ENCODE results near the gene SYPL2.

Gene SYPL2

DNA sequence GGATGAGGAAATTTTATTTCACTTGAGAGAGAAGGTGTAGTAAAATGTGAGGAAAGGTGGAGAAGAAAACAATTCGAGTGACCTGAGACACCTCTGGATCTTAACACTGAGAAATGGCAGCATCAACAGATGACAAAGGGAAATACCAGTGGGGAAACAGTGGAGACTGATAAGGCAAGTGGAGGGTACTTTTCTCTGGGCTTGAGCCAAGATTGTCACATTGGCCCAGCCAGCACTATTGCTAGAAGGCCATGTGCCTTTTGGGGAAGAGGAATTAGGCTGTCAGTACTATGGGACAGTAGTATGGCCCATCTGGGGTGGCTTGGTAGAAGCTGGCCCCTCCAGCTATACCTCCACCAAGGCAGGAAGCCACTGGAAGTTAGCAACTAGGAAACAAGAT, 8.4 kb downstream of the SYPL2 start:
- H3K27ac Mint-ChIP-seq, result no peak overlapping the region
- peaks cover 86% of the 10 kb centered on the region for H3K27me3 Mint-ChIP-seq (ENCODE audit: low read depth)
- H3K4me3 Mint-ChIP-seq, result no peak overlapping the region
- H3K9me3 Mint-ChIP-seq, result no peaks in the 10 kb centered on the region
- no peaks in the 10 kb centered on the region for H3K36me3 Mint-ChIP-seq (ENCODE audit: low read depth)
- TF ChIP-seq, protein P1, sequence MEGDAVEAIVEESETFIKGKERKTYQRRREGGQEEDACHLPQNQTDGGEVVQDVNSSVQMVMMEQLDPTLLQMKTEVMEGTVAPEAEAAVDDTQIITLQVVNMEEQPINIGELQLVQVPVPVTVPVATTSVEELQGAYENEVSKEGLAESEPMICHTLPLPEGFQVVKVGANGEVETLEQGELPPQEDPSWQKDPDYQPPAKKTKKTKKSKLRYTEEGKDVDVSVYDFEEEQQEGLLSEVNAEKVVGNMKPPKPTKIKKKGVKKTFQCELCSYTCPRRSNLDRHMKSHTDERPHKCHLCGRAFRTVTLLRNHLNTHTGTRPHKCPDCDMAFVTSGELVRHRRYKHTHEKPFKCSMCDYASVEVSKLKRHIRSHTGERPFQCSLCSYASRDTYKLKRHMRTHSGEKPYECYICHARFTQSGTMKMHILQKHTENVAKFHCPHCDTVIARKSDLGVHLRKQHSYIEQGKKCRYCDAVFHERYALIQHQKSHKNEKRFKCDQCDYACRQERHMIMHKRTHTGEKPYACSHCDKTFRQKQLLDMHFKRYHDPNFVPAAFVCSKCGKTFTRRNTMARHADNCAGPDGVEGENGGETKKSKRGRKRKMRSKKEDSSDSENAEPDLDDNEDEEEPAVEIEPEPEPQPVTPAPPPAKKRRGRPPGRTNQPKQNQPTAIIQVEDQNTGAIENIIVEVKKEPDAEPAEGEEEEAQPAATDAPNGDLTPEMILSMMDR (IDR thresholded peaks at IDR 0.05; ENCODE audit: unreplicated experiment in 3 of 3), result no peak
- no peaks in the 10 kb centered on the region for H3K4me1 Mint-ChIP-seq

DNA sequence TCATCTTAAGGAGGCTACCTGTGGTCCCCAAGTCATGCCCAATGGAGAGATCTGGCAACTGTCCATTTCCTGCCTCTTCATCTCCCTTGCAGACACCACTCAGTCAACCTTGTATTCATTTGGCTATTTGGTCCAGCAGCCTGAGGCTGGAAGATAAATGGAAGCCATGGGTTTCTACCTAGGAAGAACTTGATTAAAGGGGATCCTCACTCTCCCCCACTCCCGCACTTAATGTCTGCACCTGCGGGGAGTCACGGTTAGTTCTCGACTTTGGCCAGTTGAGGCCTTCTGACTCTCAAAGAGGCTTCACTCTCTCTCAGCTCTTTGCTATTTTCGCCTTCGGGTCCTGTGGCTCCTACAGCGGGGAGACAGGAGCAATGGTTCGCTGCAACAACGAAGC, 8.9 kb downstream of the SYPL2 start:
- peaks cover 86% of the 10 kb centered on the region for H3K27me3 Mint-ChIP-seq (ENCODE audit: low read depth)
- H3K27ac Mint-ChIP-seq, result no peak overlapping the region
- no peaks in the 10 kb centered on the region for H3K36me3 Mint-ChIP-seq (ENCODE audit: low read depth)
- no peak overlapping the region for H3K4me3 Mint-ChIP-seq
- no peaks in the 10 kb centered on the region for H3K4me1 Mint-ChIP-seq
- no peaks in the 10 kb centered on the region for H3K9me3 Mint-ChIP-seq
- TF ChIP-seq, protein P1 (IDR thresholded peaks at IDR 0.05; ENCODE audit: unreplicated experiment in 3 of 3), result no peak

DNA sequence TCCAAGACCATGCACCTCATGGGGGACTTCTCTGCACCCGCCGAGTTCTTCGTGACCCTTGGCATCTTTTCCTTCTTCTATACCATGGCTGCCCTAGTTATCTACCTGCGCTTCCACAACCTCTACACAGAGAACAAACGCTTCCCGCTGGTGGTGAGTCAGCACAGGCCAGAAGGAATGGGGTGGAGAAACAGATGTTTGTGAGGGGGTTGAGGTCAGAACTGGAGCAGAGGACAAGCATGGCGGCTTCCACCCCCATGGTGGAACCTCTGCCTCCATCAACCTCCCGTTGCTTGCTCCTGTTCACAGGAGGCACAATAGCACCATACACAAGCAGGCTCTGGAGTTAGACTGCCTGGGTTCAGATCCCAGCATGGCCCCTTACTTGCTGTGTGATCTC, 10.5 kb downstream of the SYPL2 start:
- H3K9me3 Mint-ChIP-seq, result no peaks in the 10 kb centered on the region
- H3K27me3 Mint-ChIP-seq (ENCODE audit: low read depth), result peaks cover 82% of the 10 kb centered on the region
- no peak overlapping the region for H3K27ac Mint-ChIP-seq
- no peaks in the 10 kb centered on the region for H3K4me1 Mint-ChIP-seq
- TF ChIP-seq, protein P1 (IDR thresholded peaks at IDR 0.05; ENCODE audit: unreplicated experiment in 3 of 3), result no peak
- H3K4me3 Mint-ChIP-seq, result no peak overlapping the region
- H3K36me3 Mint-ChIP-seq (ENCODE audit: low read depth), result no peaks in the 10 kb centered on the region

DNA sequence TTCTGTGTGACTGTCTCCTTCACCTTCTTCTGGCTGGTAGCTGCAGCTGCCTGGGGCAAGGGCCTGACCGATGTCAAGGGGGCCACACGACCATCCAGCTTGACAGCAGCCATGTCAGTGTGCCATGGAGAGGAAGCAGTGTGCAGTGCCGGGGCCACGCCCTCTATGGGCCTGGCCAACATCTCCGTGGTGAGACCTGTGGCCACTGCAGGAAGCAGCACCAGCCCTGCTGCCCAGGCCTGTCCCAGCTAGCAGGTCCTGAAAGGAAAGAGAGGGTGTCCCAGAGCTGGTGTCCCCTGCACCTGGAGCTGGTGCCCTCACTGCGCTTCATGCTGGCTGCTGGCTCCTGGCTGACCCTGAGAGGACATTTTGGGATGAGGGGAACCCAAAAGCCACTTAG, 11.5 kb downstream of the SYPL2 start:
- H3K4me1 Mint-ChIP-seq, result no peaks in the 10 kb centered on the region
- no peak overlapping the region for H3K4me3 Mint-ChIP-seq
- H3K27ac Mint-ChIP-seq, result no peak overlapping the region
- H3K36me3 Mint-ChIP-seq (ENCODE audit: low read depth), result no peaks in the 10 kb centered on the region
- peaks cover 79% of the 10 kb centered on the region for H3K27me3 Mint-ChIP-seq (ENCODE audit: low read depth)
- no peaks in the 10 kb centered on the region for H3K9me3 Mint-ChIP-seq
- TF ChIP-seq, protein P1 (IDR thresholded peaks at IDR 0.05; ENCODE audit: unreplicated experiment in 3 of 3), result no peak

DNA sequence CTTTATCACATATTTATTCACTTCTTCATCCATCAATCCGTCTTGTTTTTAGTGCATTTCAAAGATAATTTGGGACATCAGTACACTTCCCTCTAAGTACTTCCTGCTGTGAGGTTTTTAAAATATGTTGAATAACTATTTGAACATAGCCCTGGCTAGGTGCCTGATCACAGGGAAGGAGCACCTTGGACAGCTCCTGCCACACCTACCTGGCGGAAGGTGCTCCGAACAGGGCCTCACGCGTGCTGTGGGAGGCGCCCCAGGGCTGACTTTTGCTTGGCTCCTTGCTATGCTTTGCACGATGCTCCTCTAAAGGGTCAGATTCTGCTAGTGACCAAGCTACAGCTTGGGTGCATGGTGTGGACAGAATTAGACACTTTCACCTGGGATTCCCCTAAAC, 12.5 kb downstream of the SYPL2 start:
- Mint-ChIP-seq H3K4me3 (no peak overlapping the region), H3K27me3 (ENCODE audit: low read depth) (peaks cover 70% of the 10 kb centered on the region), H3K36me3 (ENCODE audit: low read depth) (no peaks in the 10 kb centered on the region), H3K27ac (no peak overlapping the region), H3K9me3 (no peaks in the 10 kb centered on the region), H3K4me1 (peaks cover 4% of the 10 kb centered on the region)
- TF ChIP-seq, protein P1 (IDR thresholded peaks at IDR 0.05; ENCODE audit: unreplicated experiment in 3 of 3), result no peak

DNA sequence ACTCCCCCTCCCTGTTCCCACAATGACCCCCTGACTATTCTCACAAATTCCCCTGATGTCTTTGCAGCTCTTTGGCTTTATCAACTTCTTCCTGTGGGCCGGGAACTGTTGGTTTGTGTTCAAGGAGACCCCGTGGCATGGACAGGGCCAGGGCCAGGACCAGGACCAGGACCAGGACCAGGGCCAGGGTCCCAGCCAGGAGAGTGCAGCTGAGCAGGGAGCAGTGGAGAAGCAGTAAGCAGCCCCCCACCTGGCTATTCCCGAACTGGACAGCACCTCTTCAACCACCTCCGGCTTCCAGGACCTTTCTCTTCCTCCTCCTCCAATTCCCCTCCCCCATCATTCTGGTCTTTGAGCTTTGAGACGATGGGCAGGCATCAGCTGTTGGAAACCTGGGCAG, 13.0 kb downstream of the SYPL2 start:
- Mint-ChIP-seq H3K9me3 (no peaks in the 10 kb centered on the region), H3K27ac (no peak overlapping the region), H3K4me3 (no peak overlapping the region), H3K4me1 (peaks cover 4% of the 10 kb centered on the region), H3K36me3 (ENCODE audit: low read depth) (no peaks in the 10 kb centered on the region), H3K27me3 (ENCODE audit: low read depth) (peaks cover 68% of the 10 kb centered on the region)
- TF ChIP-seq, protein P1 (IDR thresholded peaks at IDR 0.05; ENCODE audit: unreplicated experiment in 3 of 3), result no peak
